ENCODE measurements around the gene SEC31B.

- no peak for TF ChIP-seq ELF4 (IDR thresholded peaks at IDR 0.05)
- no peak for TF ChIP-seq FOXK2 (IDR thresholded peaks at IDR 0.05)
- TF ChIP-seq FOXA1 (IDR thresholded peaks at IDR 0.05) = no peak
- no peak for TF ChIP-seq BHLHE40 (IDR thresholded peaks at IDR 0.05; ENCODE audit: borderline replicate concordance)
- TF ChIP-seq SP1 (IDR thresholded peaks at IDR 0.05) = no peak
- TF ChIP-seq LEF1 (IDR thresholded peaks at IDR 0.05; ENCODE audit: borderline replicate concordance) = no peak
- TF ChIP-seq SUZ12 (IDR thresholded peaks at IDR 0.05) = no peak
- TF ChIP-seq PKNOX1 (IDR thresholded peaks at IDR 0.05) = no peak
Observed at GRCh38 chr10:100567826-100568225, 48.2 kb upstream of the SEC31B start.
